DND-41 (cell line): ENCODE data around the gene CNOT2.
A peak's percentile ranks its signal among the peaks of the same experiment; 100 is the strongest.

Source experiments
- ATAC-seq: fragments of 200-7000 bp; cut with Tn5 transposase; 3 replicates; pipeline ENCODE4 v1.9.1; 2021; ENCODE audit warnings: low read depth; ENCODE audit not compliant: insufficient read depth
- DNase-seq: peaks from one replicate; pipeline ENCODE4 v3.0.0-alpha.2; 2020
- H2AFZ ChIP-seq: 2 replicates; pipeline ENCODE4 v1.6.0; 2012; ENCODE audit warnings: low read depth, low read length
- H3K27ac ChIP-seq: 2 replicates; pipeline ENCODE4 v1.5.1; 2012; ENCODE audit warnings: low read length, inconsistent platforms
- H3K27me3 ChIP-seq: fragments of 200-600 bp; sonication (generic); 2 replicates; pipeline ENCODE4 v1.6.0; 2012; ENCODE audit warnings: low read length, mild to moderate bottlenecking, inconsistent platforms; ENCODE audit not compliant: insufficient read depth, poor library complexity
- H3K36me3 ChIP-seq: 2 replicates; pipeline ENCODE4 v1.5.1; 2012; ENCODE audit warnings: low read length, inconsistent platforms; ENCODE audit not compliant: insufficient read depth
- H3K4me1 ChIP-seq: 2 replicates; pipeline ENCODE4 v1.5.1; 2012; ENCODE audit warnings: mild to moderate bottlenecking, low read length; ENCODE audit not compliant: insufficient read depth
- H3K4me2 ChIP-seq: 2 replicates; pipeline ENCODE4 v1.6.0; 2012; ENCODE audit warnings: mild to moderate bottlenecking, moderate library complexity, low read length, inconsistent platforms; ENCODE audit not compliant: insufficient read depth
- H3K4me3 ChIP-seq, 2 experiments: fragments of 200-600 bp in 1 of 2; shearing (Covaris generic) in 1 of 2; 2 replicates each; pipeline ENCODE4 v1.5.1; 2012 to 2016; ENCODE audit warnings: inconsistent platforms in 2 of 2, low read length in 2 of 2, mild to moderate bottlenecking in 2 of 2, low read depth in 1 of 2, moderate library complexity in 1 of 2
- H3K79me2 ChIP-seq: 2 replicates; pipeline ENCODE4 v1.6.0; 2012; ENCODE audit warnings: low read length, inconsistent platforms; ENCODE audit not compliant: insufficient read depth
- H3K9ac ChIP-seq: 2 replicates; pipeline ENCODE4 v1.6.0; 2012; ENCODE audit warnings: low read depth, mild to moderate bottlenecking, inconsistent platforms, low read length, moderate library complexity
- H3K9me3 ChIP-seq: 2 replicates; pipeline ENCODE4 v1.5.1; 2012; ENCODE audit warnings: low read length, moderate library complexity, mild to moderate bottlenecking, inconsistent platforms; ENCODE audit not compliant: insufficient read depth, severe bottlenecking
- H4K20me1 ChIP-seq: 2 replicates; pipeline ENCODE4 v1.6.0; 2012; ENCODE audit warnings: low read length; ENCODE audit not compliant: insufficient read depth
- CTCF ChIP-seq: IDR thresholded peaks from 2 replicates; pipeline ENCODE4 v1.5.1; 2012; ENCODE audit warnings: borderline replicate concordance, low read length, moderate library complexity, mild to moderate bottlenecking; ENCODE audit not compliant: poor library complexity, severe bottlenecking; ENCODE audit errors: extremely low read depth
- EZH2 ChIP-seq: IDR thresholded peaks from 3 replicates; pipeline ENCODE4 v1.6.1; 2012; ENCODE audit warnings: borderline replicate concordance, low read depth, mild to moderate bottlenecking, moderate library complexity, low read length, inconsistent platforms; ENCODE audit not compliant: severe bottlenecking

Gene CNOT2

GRCh38 chr12:70364695-70365397 is 121.6 kb downstream of the CNOT2 start:
- Histone ChIP-seq H3K9ac (no peak overlapping the region), H3K4me2 (peak overlapping the region; percentile 99; the same call in 1 of the 2 replicates), H3K9me3 (no peaks in the 10 kb centered on the region), H4K20me1 (0 out of 2 replicates have a peak, but pooled peaks cover 3% of the 10 kb centered on the region), H3K79me2 (no peaks in the 10 kb centered on the region), H3K4me3 (no peak overlapping the region), H2AFZ (no peak overlapping the region), H3K27me3 (peaks cover 36% of the 10 kb centered on the region), H3K4me1 (peaks cover 20% of the 10 kb centered on the region), H3K36me3 (no peaks in the 10 kb centered on the region), H3K27ac (no peak overlapping the region)
- TF ChIP-seq EZH2 (no peak), CTCF (no peak)
- no peak for ATAC-seq
- no peak for DNase-seq

- TF ChIP-seq CTCF (no peak), EZH2 (no peak)
- no peaks in the 10 kb centered on the region for H3K36me3 ChIP-seq
- no peaks in the 10 kb centered on the region for H3K79me2 ChIP-seq
- H3K27ac ChIP-seq, result no peak overlapping the region
- peak overlapping the region; percentile 52 for H3K9ac ChIP-seq
- DNase-seq (no peak), ATAC-seq (no peak)
- peaks cover 20% of the 10 kb centered on the region for H3K4me1 ChIP-seq
- peak overlapping the region; percentile 99 for H3K4me2 ChIP-seq
- H3K27me3 ChIP-seq, result peaks cover 36% of the 10 kb centered on the region
- H3K4me3 ChIP-seq, result peak overlapping the region; percentile 64 to 84; a peak in 3 of 4 replicates
- peak overlapping the region; percentile 64 for H2AFZ ChIP-seq
- H4K20me1 ChIP-seq, result 0 out of 2 replicates have a peak, but pooled peaks cover 3% of the 10 kb centered on the region
- H3K9me3 ChIP-seq, result no peaks in the 10 kb centered on the region
Measured at GRCh38 chr12:70365398-70365647, 122.1 kb downstream of the CNOT2 start.

- TF ChIP-seq CTCF, result no peak
- peak; percentile 81 for TF ChIP-seq EZH2
- peak within 1 kb of the TSS; percentile 64 for H2AFZ ChIP-seq
- no peaks in the 10 kb centered on the region for H3K36me3 ChIP-seq
- peak; percentile 87 for ATAC-seq
- no peaks in the 10 kb centered on the region for H3K9me3 ChIP-seq
- H4K20me1 ChIP-seq, result 0 out of 2 replicates have a peak, but pooled peaks cover 3% of the 10 kb centered on the region
- no peak within 1 kb of the TSS for H3K27ac ChIP-seq
- peak within 1 kb of the TSS; percentile 99 for H3K4me2 ChIP-seq
- peaks cover 20% of the 10 kb centered on the region for H3K4me1 ChIP-seq
- peak; percentile 73 for DNase-seq
- no peaks in the 10 kb centered on the region for H3K79me2 ChIP-seq
- peak within 1 kb of the TSS; percentile 64 to 84; a peak in 3 of 4 replicates for H3K4me3 ChIP-seq
- H3K9ac ChIP-seq, result peak within 1 kb of the TSS; percentile 52
- peaks cover 36% of the 10 kb centered on the region for H3K27me3 ChIP-seq
Measured at GRCh38 chr12:70365648-70366518, 122.7 kb downstream of the CNOT2 start, which contains the start of gene KCNMB4. Gene KCNMB4 (plus strand): TSS chr12:70366290. CDS start chr12:70366735, 445 bp downstream.
